ENCODE measurements around the gene PLCL2. TPM values are rescaled to one million over a fixed set of nuclear protein-coding genes. Genes with fewer than 3 reads are reported as not detected.
A peak's percentile ranks its signal among the peaks of the same experiment; 100 is the strongest.

PLCL2 gene
- total and polyA plus RNA-seq, 5 donors from 2014 or later = 27.1 to 42.9 (median 33.5) TPM

DNA sequence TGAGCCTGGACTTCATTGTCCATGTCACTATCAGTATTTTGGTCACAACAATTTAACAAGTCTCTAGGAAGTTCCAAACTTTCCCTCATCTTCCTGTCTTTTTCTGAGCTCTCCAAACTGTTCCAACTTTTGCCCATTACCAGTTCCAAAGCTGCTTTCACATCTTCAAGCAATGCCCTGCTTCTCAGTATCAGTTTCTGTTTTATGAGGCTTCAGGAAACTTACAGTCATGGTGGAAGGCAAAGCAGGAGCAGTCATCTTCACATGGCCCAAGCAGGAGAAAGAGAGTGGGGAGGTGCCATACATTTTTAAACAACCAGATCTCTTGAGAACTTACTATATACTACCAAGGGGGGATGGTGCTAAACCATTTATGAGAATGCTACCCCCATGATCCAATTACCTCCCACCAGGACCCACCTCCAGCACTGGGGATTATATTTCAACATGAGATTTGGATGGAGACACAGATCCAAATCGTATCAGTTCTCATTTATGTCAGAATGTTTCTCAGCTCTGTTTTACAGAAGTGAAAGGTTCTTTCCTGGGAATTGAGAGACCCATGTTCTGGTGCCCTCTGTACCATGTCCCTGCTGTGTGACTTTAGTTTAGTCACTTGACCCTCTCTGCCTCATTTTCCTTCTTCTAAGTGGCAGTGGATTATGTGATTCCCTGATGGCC, 169.7 kb downstream of the PLCL2 start:
- Mint-ChIP-seq H3K9me3 (peaks cover 3 to 15% (median 4%) of the 10 kb centered on the region in 7 donors), H3K36me3 (peaks cover 60% of the 10 kb centered on the region), H3K4me1 (peaks cover 15 to 26% (median 22%) of the 10 kb centered on the region in 4 donors), H3K27ac (peak overlapping the region in 2 of 3 donors; percentile 10 to 48), H3K4me3 (no peak overlapping the region), H3K27me3 (no peaks in the 10 kb centered on the region)
- H3K4me3 ChIP-seq (ENCODE audit: low read depth, low read length) = no peak overlapping the region
- peaks cover 15% of the 10 kb centered on the region for H3K36me3 ChIP-seq (ENCODE audit: control insufficient read depth, insufficient read depth, low read length)
- H3K27me3 ChIP-seq (ENCODE audit: control insufficient read depth, insufficient read depth, low read length) = no peaks in the 10 kb centered on the region
- no peak overlapping the region for H3K27ac ChIP-seq (ENCODE audit: insufficient read depth, low read length, poor library complexity, severe bottlenecking)
- DNase-seq (no peak), ATAC-seq (ENCODE audit: low read depth in 2 of 2) (no peak)
- H3K9me3 ChIP-seq (ENCODE audit: control insufficient read depth in 2 of 2, low read length in 2 of 2) = peaks cover 0 to 7% of the 10 kb centered on the region in 2 experiments
- peaks cover 8% of the 10 kb centered on the region for H3K4me1 ChIP-seq (ENCODE audit: control insufficient read depth, insufficient read depth, low read length, poor library complexity, severe bottlenecking)

- peaks cover 18% of the 10 kb centered on the region for H3K36me3 ChIP-seq (ENCODE audit: control insufficient read depth, insufficient read depth, low read length)
- Mint-ChIP-seq H3K27me3 (no peaks in the 10 kb centered on the region), H3K27ac (peak overlapping the region in 1 of 3 donors; percentile 53), H3K4me3 (no peak overlapping the region), H3K4me1 (peaks cover 18 to 26% (median 22%) of the 10 kb centered on the region in 4 donors), H3K36me3 (peaks cover 61% of the 10 kb centered on the region), H3K9me3 (peaks cover 3 to 14% (median 6%) of the 10 kb centered on the region in 7 donors)
- peaks cover 0 to 7% of the 10 kb centered on the region in 2 experiments for H3K9me3 ChIP-seq (ENCODE audit: control insufficient read depth in 2 of 2, low read length in 2 of 2)
- H3K4me1 ChIP-seq (ENCODE audit: control insufficient read depth, insufficient read depth, low read length, poor library complexity, severe bottlenecking) = peaks cover 8% of the 10 kb centered on the region
- H3K27me3 ChIP-seq (ENCODE audit: control insufficient read depth, insufficient read depth, low read length) = no peaks in the 10 kb centered on the region
- ATAC-seq (ENCODE audit: low read depth in 2 of 2) (no peak), DNase-seq (no peak)
- H3K27ac ChIP-seq (ENCODE audit: insufficient read depth, low read length, poor library complexity, severe bottlenecking) = no peak overlapping the region
- H3K4me3 ChIP-seq (ENCODE audit: low read depth, low read length) = no peak overlapping the region
Measured at GRCh38 chr3:17054982-17055343, 170.2 kb downstream of the PLCL2 start.

- Mint-ChIP-seq H3K9me3 (peaks cover 3 to 11% (median 6%) of the 10 kb centered on the region in 7 donors), H3K4me1 (peaks cover 18 to 26% (median 22%) of the 10 kb centered on the region in 4 donors), H3K27me3 (no peaks in the 10 kb centered on the region), H3K36me3 (peaks cover 58% of the 10 kb centered on the region), H3K27ac (peak overlapping the region in 2 of 3 donors; percentile 26 to 53), H3K4me3 (no peak overlapping the region)
- Histone ChIP-seq H3K4me3 (ENCODE audit: low read depth, low read length) (no peak overlapping the region), H3K36me3 (ENCODE audit: control insufficient read depth, insufficient read depth, low read length) (peaks cover 18% of the 10 kb centered on the region), H3K4me1 (ENCODE audit: control insufficient read depth, insufficient read depth, low read length, poor library complexity, severe bottlenecking) (peaks cover 8% of the 10 kb centered on the region), H3K27ac (ENCODE audit: insufficient read depth, low read length, poor library complexity, severe bottlenecking) (no peak overlapping the region), H3K27me3 (ENCODE audit: control insufficient read depth, insufficient read depth, low read length) (no peaks in the 10 kb centered on the region), H3K9me3 (ENCODE audit: control insufficient read depth in 2 of 2, low read length in 2 of 2) (peaks cover 0 to 7% of the 10 kb centered on the region in 2 experiments)
- no peak for ATAC-seq (ENCODE audit: low read depth in 2 of 2)
- DNase-seq = no peak
Measured at GRCh38 chr3:17055374-17056276, 170.9 kb downstream of the PLCL2 start.

- Histone ChIP-seq H3K27ac (ENCODE audit: insufficient read depth, low read length, poor library complexity, severe bottlenecking) (no peak overlapping the region), H3K9me3 (ENCODE audit: control insufficient read depth in 2 of 2, low read length in 2 of 2) (peaks cover 0 to 7% of the 10 kb centered on the region in 2 experiments), H3K4me1 (ENCODE audit: control insufficient read depth, insufficient read depth, low read length, poor library complexity, severe bottlenecking) (peaks cover 8% of the 10 kb centered on the region), H3K4me3 (ENCODE audit: low read depth, low read length) (no peak overlapping the region), H3K27me3 (ENCODE audit: control insufficient read depth, insufficient read depth, low read length) (no peaks in the 10 kb centered on the region), H3K36me3 (ENCODE audit: control insufficient read depth, insufficient read depth, low read length) (peaks cover 24% of the 10 kb centered on the region)
- Mint-ChIP-seq H3K27me3 (no peaks in the 10 kb centered on the region), H3K36me3 (peaks cover 51% of the 10 kb centered on the region), H3K9me3 (peaks cover 2 to 7% (median 4%) of the 10 kb centered on the region in 7 donors), H3K4me1 (peaks cover 18 to 24% (median 21%) of the 10 kb centered on the region in 4 donors), H3K4me3 (no peak overlapping the region), H3K27ac (no peak overlapping the region)
- DNase-seq (no peak), ATAC-seq (ENCODE audit: low read depth in 2 of 2) (no peak)
Measured at GRCh38 chr3:17057321-17057720, 172.6 kb downstream of the PLCL2 start.

GRCh38 chr3:17059989-17060550, 175.3 kb downstream of the PLCL2 start:
- Mint-ChIP-seq H3K4me3 (no peak overlapping the region), H3K9me3 (peaks cover 0 to 5% (median 1%) of the 10 kb centered on the region in 7 donors), H3K27me3 (no peaks in the 10 kb centered on the region), H3K27ac (peak overlapping the region in 1 of 3 donors; percentile 16), H3K36me3 (peaks cover 37% of the 10 kb centered on the region), H3K4me1 (peaks cover 12 to 17% (median 13%) of the 10 kb centered on the region in 4 donors)
- Histone ChIP-seq H3K27ac (ENCODE audit: insufficient read depth, low read length, poor library complexity, severe bottlenecking) (no peak overlapping the region), H3K4me3 (ENCODE audit: low read depth, low read length) (no peak overlapping the region), H3K27me3 (ENCODE audit: control insufficient read depth, insufficient read depth, low read length) (no peaks in the 10 kb centered on the region), H3K9me3 (ENCODE audit: control insufficient read depth in 2 of 2, low read length in 2 of 2) (no peaks in the 10 kb centered on the region), H3K36me3 (ENCODE audit: control insufficient read depth, insufficient read depth, low read length) (peaks cover 21% of the 10 kb centered on the region), H3K4me1 (ENCODE audit: control insufficient read depth, insufficient read depth, low read length, poor library complexity, severe bottlenecking) (peaks cover 6% of the 10 kb centered on the region)
- no peak for DNase-seq
- ATAC-seq (ENCODE audit: low read depth in 2 of 2) = no peak

DNA sequence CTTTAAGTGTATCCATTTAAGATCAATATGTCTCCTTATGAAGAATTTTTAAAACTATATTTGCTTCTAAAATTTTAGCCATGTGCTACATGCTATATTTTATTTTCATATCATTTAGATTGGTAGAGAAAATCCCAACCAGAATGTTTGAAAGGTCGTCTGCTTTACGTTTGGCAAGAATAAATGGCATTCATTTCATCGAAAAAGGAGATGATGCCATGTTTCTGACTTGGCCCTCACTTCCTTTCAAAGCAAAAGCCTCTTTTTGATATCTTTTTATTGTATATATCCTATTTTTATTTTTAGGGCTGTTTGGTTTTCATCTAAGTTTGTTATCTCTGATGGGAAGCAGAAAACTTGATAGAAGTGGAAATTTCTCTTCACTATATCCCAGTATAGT, 176.2 kb downstream of the PLCL2 start:
- Mint-ChIP-seq H3K27ac (no peak overlapping the region), H3K9me3 (peaks cover 0 to 5% (median 1%) of the 10 kb centered on the region in 7 donors), H3K36me3 (peaks cover 46% of the 10 kb centered on the region), H3K27me3 (no peaks in the 10 kb centered on the region), H3K4me3 (no peak overlapping the region), H3K4me1 (peaks cover 10 to 20% (median 14%) of the 10 kb centered on the region in 4 donors)
- H3K27me3 ChIP-seq (ENCODE audit: control insufficient read depth, insufficient read depth, low read length) = no peaks in the 10 kb centered on the region
- no peak for DNase-seq
- H3K27ac ChIP-seq (ENCODE audit: insufficient read depth, low read length, poor library complexity, severe bottlenecking) = no peak overlapping the region
- H3K9me3 ChIP-seq (ENCODE audit: control insufficient read depth in 2 of 2, low read length in 2 of 2) = no peaks in the 10 kb centered on the region
- no peak for ATAC-seq (ENCODE audit: low read depth in 2 of 2)
- H3K4me1 ChIP-seq (ENCODE audit: control insufficient read depth, insufficient read depth, low read length, poor library complexity, severe bottlenecking) = no peaks in the 10 kb centered on the region
- H3K36me3 ChIP-seq (ENCODE audit: control insufficient read depth, insufficient read depth, low read length) = peaks cover 21% of the 10 kb centered on the region
- no peak overlapping the region for H3K4me3 ChIP-seq (ENCODE audit: low read depth, low read length)

DNA sequence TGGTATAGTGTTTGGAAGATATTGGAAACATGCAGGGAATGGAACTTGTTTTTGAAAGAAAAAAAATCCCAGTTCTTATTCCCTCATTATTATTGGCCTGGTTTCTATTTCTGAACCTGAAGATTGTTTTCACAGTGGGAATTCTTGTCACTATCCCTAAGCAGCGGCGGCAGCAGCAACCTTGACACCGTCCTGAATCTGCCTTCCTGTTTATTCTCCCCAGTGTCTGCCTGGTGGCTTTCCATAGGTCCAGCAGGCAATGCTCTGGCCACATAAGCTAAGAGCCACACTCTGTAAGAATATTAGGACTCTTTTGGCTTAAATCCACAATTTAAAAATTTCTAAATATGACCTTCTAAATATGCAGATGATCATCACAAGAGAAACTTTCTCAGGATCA, 178.0 kb downstream of the PLCL2 start:
- Mint-ChIP-seq H3K27me3 (no peaks in the 10 kb centered on the region), H3K4me1 (peaks cover 8 to 20% (median 15%) of the 10 kb centered on the region in 4 donors), H3K4me3 (no peak overlapping the region), H3K9me3 (peaks cover 0 to 5% (median 0%) of the 10 kb centered on the region in 7 donors), H3K27ac (no peak overlapping the region), H3K36me3 (peaks cover 46% of the 10 kb centered on the region)
- ATAC-seq (ENCODE audit: low read depth in 2 of 2) = no peak
- no peaks in the 10 kb centered on the region for H3K9me3 ChIP-seq (ENCODE audit: control insufficient read depth in 2 of 2, low read length in 2 of 2)
- no peaks in the 10 kb centered on the region for H3K4me1 ChIP-seq (ENCODE audit: control insufficient read depth, insufficient read depth, low read length, poor library complexity, severe bottlenecking)
- H3K4me3 ChIP-seq (ENCODE audit: low read depth, low read length) = no peak overlapping the region
- no peaks in the 10 kb centered on the region for H3K27me3 ChIP-seq (ENCODE audit: control insufficient read depth, insufficient read depth, low read length)
- H3K36me3 ChIP-seq (ENCODE audit: control insufficient read depth, insufficient read depth, low read length) = peaks cover 22% of the 10 kb centered on the region
- DNase-seq = no peak
- H3K27ac ChIP-seq (ENCODE audit: insufficient read depth, low read length, poor library complexity, severe bottlenecking) = no peak overlapping the region

Measured in CD4-positive, CD25-positive, alpha-beta regulatory T cell (primary cell).